A673 (cell line): Measurements from ENCODE around the gene PAGR1. TPM values are rescaled to one million over a fixed set of nuclear protein-coding genes. Genes with fewer than 3 reads are reported as not detected.

Experiments
- BruUV-seq: library from RNA; stranded (reverse); fragments of 400-500 nt; replicated peaks from 2 replicates; lab custom pipeline; 2021; lab: Mats Ljungman, UMichigan
- CTCF ChIA-PET: fragments of 300-600 bp; sonication (Branson Sonifier 250); formaldehyde crosslinking; loops from one replicate; lab custom pipeline; 2022; ENCODE audit warnings: antibody characterized with exemption; lab: Charles Lee
- POLR2A ChIA-PET: fragments of 300-600 bp; sonication (Branson Sonifier 250); formaldehyde crosslinking; loops from one replicate; lab custom pipeline; 2022; ENCODE audit warnings: antibody characterized with exemption; ENCODE audit not compliant: low non-redundant PET; lab: Charles Lee
- DNase-seq: peaks from one replicate; pipeline ENCODE4 v3.0.0-alpha.2; 2015; ENCODE audit warnings: low spot score
- H3K27ac ChIP-seq: fragments of 200-600 bp; sonication (generic); 2 replicates; pipeline ENCODE4 v1.5.1; 2016; ENCODE audit warnings: mixed run types, low read depth, mild to moderate bottlenecking, mixed read lengths, antibody characterized with exemption, low read length; ENCODE audit not compliant: poor library complexity, severe bottlenecking
- H3K27me3 ChIP-seq: fragments of 200-600 bp; sonication (generic); replicated peaks from 2 replicates; pipeline ENCODE4 v1.6.1; 2017; ENCODE audit warnings: mixed run types, low read depth, mild to moderate bottlenecking, mixed read lengths, antibody characterized with exemption, low read length; ENCODE audit not compliant: insufficient read depth, poor library complexity
- H3K36me3 ChIP-seq: fragments of 200-600 bp; sonication (generic); 2 replicates; pipeline ENCODE4 v1.6.1; 2016; ENCODE audit warnings: mixed run types, mild to moderate bottlenecking, mixed read lengths, antibody characterized with exemption, low read length; ENCODE audit not compliant: insufficient read depth, poor library complexity, severe bottlenecking
- H3K4me1 ChIP-seq: fragments of 200-600 bp; sonication (generic); 2 replicates; pipeline ENCODE4 v1.6.1; 2017; ENCODE audit warnings: mixed run types, mild to moderate bottlenecking, mixed read lengths, antibody characterized with exemption, low read length; ENCODE audit not compliant: insufficient read depth, poor library complexity, severe bottlenecking
- H3K4me3 ChIP-seq: fragments of 200-600 bp; sonication (generic); 2 replicates; pipeline ENCODE4 v1.5.1; 2016; ENCODE audit warnings: low read depth, mixed run types, mild to moderate bottlenecking, mixed read lengths, low read length; ENCODE audit not compliant: poor library complexity, severe bottlenecking
- H3K9me3 ChIP-seq: fragments of 200-600 bp; sonication (generic); 2 replicates; pipeline ENCODE4 v1.6.1; 2016; ENCODE audit warnings: mixed run types, low read depth, mild to moderate bottlenecking, mixed read lengths, antibody characterized with exemption, low read length; ENCODE audit not compliant: poor library complexity, severe bottlenecking
- CTCF ChIP-seq: fragments of 300-800, 200-600 bp; sonication (generic); conservative IDR thresholded peaks from 2 replicates; pipeline ENCODE4 v1.5.1; 2017; ENCODE audit warnings: low read depth, mild to moderate bottlenecking, antibody characterized with exemption, low read length, moderate library complexity, mixed read lengths
- EZH2 ChIP-seq: fragments of 200-600 bp; sonication (generic); IDR thresholded peaks from 2 replicates; pipeline ENCODE4 v1.6.1; 2017; ENCODE audit warnings: borderline replicate concordance, low read depth, mild to moderate bottlenecking, mixed read lengths, antibody characterized with exemption, low read length; ENCODE audit not compliant: poor library complexity, severe bottlenecking
- intact Hi-C: fragments of 100-400 bp; cut with micrococcal nuclease; formaldehyde crosslinking; loops from one replicate; pipeline ENCODE4 v1.10.0; 2022; ENCODE audit not compliant: unreplicated experiment
- total RNA-seq: library from RNA; stranded (reverse); gene quantifications from 2 replicates; pipeline ENCODE4 v1.2.3, GENCODE V29; 2021

PAGR1 gene
- total RNA-seq, 1 experiment from 2014 or later: 47.4 TPM

GRCh38 chr16:29841631-29842030 is 25.7 kb downstream of the PAGR1 start:
- TF ChIP-seq CTCF: no peak
- TF ChIP-seq EZH2: no peak
- ChIA-PET POLR2A (no interaction called here), CTCF (no interaction called here)
- H3K9me3 ChIP-seq: no peaks in the 10 kb centered on the region
- no peaks in the 10 kb centered on the region for H3K36me3 ChIP-seq
- no TSS peak for BruUV-seq
- no peak overlapping the region for H3K4me3 ChIP-seq
- no peaks in the 10 kb centered on the region for H3K4me1 ChIP-seq
- intact Hi-C loops: no loop called here
- H3K27ac ChIP-seq: no peak overlapping the region
- no peak for DNase-seq
- no peaks in the 10 kb centered on the region for H3K27me3 ChIP-seq

GRCh38 chr16:29842732-29843346 is 26.9 kb downstream of the PAGR1 start:
- Histone ChIP-seq H3K4me3 (no peak overlapping the region), H3K9me3 (no peaks in the 10 kb centered on the region), H3K27ac (no peak overlapping the region), H3K4me1 (no peaks in the 10 kb centered on the region), H3K27me3 (no peaks in the 10 kb centered on the region), H3K36me3 (no peaks in the 10 kb centered on the region)
- no peak for DNase-seq
- ChIA-PET POLR2A (interaction anchor here (0.6 kb wide), 1 partner anchor 10 kb away, joined by 3 read pairs; no protein-coding TSS in a partner anchor), CTCF (no interaction called here)
- intact Hi-C loops: no loop called here
- BruUV-seq: no TSS peak
- TF ChIP-seq EZH2 (no peak), CTCF (peak; percentile 26; the same call in 1 of the 2 replicates)

- BruUV-seq: no TSS peak
- TF ChIP-seq EZH2 (no peak), CTCF (no peak)
- Histone ChIP-seq H3K27me3 (no peaks in the 10 kb centered on the region), H3K9me3 (no peaks in the 10 kb centered on the region), H3K4me3 (no peak overlapping the region), H3K27ac (no peak overlapping the region), H3K4me1 (no peaks in the 10 kb centered on the region), H3K36me3 (no peaks in the 10 kb centered on the region)
- no peak for DNase-seq
- ChIA-PET POLR2A (no interaction called here), CTCF (no interaction called here)
- intact Hi-C loops: no loop called here
These were observed 28.0 kb downstream of the PAGR1 start for GRCh38 chr16:29843931-29844330.
